Fibroblast of pulmonary artery (primary cell): ENCODE results near the gene RIMKLA.

Experiments
- DNase-seq: peaks from one replicate; pipeline ENCODE4 v3.0.0-alpha.2; 2010; ENCODE audit warnings: low read depth
- H3K4me3 ChIP-seq: replicated peaks from 2 replicates; pipeline ENCODE4 v1.5.1; 2011; ENCODE audit warnings: low read depth, mild to moderate bottlenecking, control low read depth, low read length, moderate library complexity
- CTCF ChIP-seq: IDR thresholded peaks from 2 replicates; pipeline ENCODE4 v1.5.1; 2011; ENCODE audit warnings: mild to moderate bottlenecking, control low read depth, low read length, inconsistent platforms; ENCODE audit errors: missing control alignments

The RIMKLA gene

GRCh38 chr1:42427240-42427639 is 46.6 kb downstream of the RIMKLA start:
- peak; percentile 23 for DNase-seq
- no peak overlapping the region for H3K4me3 ChIP-seq
- no peak for TF ChIP-seq CTCF

GRCh38 chr1:42429603-42430002 is 49.0 kb downstream of the RIMKLA start:
- H3K4me3 ChIP-seq = no peak overlapping the region
- DNase-seq = no peak
- no peak for TF ChIP-seq CTCF

DNA sequence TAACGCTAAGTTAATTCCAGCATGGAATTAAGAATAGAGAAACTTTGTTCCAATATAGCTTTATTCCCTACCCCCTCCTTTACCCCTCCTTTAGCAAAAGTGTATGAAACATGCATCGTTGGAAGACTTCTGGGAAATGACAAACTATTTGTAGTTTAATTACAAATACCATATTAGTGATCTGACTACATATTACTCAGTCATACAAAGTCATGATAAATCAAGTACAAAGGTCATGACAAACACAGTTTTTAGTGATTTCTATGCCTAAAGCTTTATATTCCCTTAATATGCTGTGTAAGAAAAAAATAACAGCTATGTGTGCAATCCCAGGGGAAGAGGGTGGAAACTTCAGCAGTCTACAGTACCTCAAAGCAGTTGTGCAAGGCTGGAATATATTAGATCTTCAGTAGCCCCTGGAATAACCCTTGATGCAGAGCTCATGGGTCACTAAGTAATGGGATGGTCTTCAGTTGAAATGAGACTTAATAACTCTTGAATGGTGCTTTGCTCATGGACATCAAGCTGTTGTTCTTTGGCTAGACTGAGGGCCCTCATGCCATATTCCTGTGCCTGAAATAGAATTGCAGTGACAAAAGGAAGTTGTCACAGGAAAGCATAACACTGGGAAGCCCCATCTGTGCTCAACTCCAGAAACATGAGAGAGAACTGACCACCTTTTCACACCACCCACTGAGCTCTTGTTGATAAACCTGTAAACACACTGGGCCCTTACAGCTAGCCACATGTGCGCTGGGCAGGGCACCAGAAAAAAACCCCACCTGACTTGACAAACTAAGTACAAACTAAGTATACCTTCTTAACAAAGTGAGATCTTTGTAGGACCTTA is 49.9 kb downstream of the RIMKLA start:
- H3K4me3 ChIP-seq = no peak overlapping the region
- no peak for TF ChIP-seq CTCF
- no peak for DNase-seq

- no peak overlapping the region for H3K4me3 ChIP-seq
- DNase-seq = no peak
- TF ChIP-seq CTCF = no peak
Observed at GRCh38 chr1:42431514-42431913, 50.9 kb downstream of the RIMKLA start.

DNA sequence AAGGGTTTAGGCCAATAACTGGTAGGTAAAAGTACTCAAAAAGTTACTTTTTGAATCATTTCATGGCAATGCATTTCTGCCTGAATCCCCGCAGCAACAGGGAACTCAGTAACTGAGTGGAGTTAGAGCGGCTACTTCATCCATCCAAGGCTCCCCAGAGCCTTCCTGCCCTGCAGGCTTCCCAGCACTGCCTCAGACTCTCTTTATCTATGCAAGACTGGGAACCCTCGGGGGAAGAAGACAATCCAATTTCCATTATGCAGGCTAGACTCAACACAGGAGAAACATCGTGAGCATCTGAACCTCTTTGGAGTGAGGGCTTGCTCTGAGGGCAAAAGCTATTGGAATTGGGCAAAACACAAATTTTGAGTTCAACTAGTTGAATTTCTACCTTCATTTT is 52.1 kb downstream of the RIMKLA start:
- DNase-seq = no peak
- H3K4me3 ChIP-seq = no peak overlapping the region
- no peak for TF ChIP-seq CTCF

DNA sequence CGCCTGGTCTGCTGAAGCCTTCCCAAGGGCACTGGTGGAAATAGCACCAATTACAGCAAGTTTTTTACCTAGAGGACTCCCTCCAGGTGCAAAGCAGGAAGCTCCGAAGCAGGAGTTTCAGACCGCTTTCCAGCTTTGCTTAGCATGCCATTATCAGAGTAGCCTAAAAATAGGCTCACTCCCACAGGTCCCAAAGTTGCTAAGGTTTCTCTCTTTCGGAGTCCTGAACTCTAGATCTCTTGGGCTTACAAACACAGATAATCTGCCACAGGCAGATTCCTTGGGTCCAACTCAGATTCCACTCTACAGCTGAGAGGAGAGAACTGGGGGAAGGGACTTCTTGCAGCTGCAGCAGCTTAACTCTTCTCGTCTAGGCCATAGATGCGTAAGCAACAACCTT is 52.8 kb downstream of the RIMKLA start:
- no peak for TF ChIP-seq CTCF
- DNase-seq = no peak
- H3K4me3 ChIP-seq = no peak overlapping the region

- DNase-seq = no peak
- TF ChIP-seq CTCF = no peak
- H3K4me3 ChIP-seq = no peak overlapping the region
Observed at GRCh38 chr1:42434340-42434739, 53.7 kb downstream of the RIMKLA start.
